Keratinocyte (primary cell): ENCODE data around the gene HOXD4. TPM values are rescaled to one million over a fixed set of nuclear protein-coding genes. Genes with fewer than 3 reads are reported as not detected.

Source experiments
- DNase-seq: peaks from one replicate; pipeline ENCODE4 v3.0.0-alpha.2; 2011; ENCODE audit warnings: low read depth, missing footprints, low spot score
- FAIRE-seq: peaks from 2 replicates; lab custom pipeline; 2011; peaks lifted over from hg19 to GRCh38; lab: Jason Lieb, UNC
- H2AFZ ChIP-seq: 2 replicates; pipeline ENCODE4 v1.6.0; 2012; ENCODE audit warnings: low read length, control low read depth, inconsistent platforms; ENCODE audit not compliant: control insufficient read depth
- H3K27ac ChIP-seq: 2 replicates; pipeline ENCODE4 v1.5.1; 2011; ENCODE audit warnings: low read length; ENCODE audit not compliant: control insufficient read depth, insufficient read depth
- H3K27me3 ChIP-seq: 3 replicates; pipeline ENCODE4 v1.6.0; 2011; ENCODE audit warnings: low read length; ENCODE audit not compliant: control insufficient read depth, insufficient read depth; ENCODE audit errors: extremely low read depth
- H3K36me3 ChIP-seq, 2 experiments: 2 replicates in 1 of 2; 3 replicates in 1 of 2; pipeline ENCODE4 v1.5.1; 2011; ENCODE audit warnings: low read length in 2 of 2, mild to moderate bottlenecking in 1 of 2; ENCODE audit not compliant: control insufficient read depth in 2 of 2, insufficient read depth in 2 of 2; ENCODE audit errors: extremely low read depth in 1 of 2
- H3K4me1 ChIP-seq: 3 replicates; pipeline ENCODE4 v1.5.1; 2011; ENCODE audit warnings: low read length; ENCODE audit not compliant: control insufficient read depth, insufficient read depth; ENCODE audit errors: extremely low read depth
- H3K4me2 ChIP-seq: 3 replicates; pipeline ENCODE4 v1.6.0; 2011; ENCODE audit warnings: low read depth, low read length; ENCODE audit not compliant: control insufficient read depth, insufficient read depth; ENCODE audit errors: extremely low read depth
- H3K4me3 ChIP-seq, 3 experiments: fragments of 200-600 bp in 1 of 3; sonication (generic) in 1 of 3; 2 replicates in 2 of 3; 3 replicates in 1 of 3; pipeline ENCODE4 v1.5.1; 2011 to 2016; ENCODE audit warnings: low read length in 3 of 3, mild to moderate bottlenecking in 3 of 3, control low read depth in 2 of 3, inconsistent platforms in 1 of 3, low read depth in 1 of 3, mixed read lengths in 1 of 3, mixed run types in 1 of 3, moderate library complexity in 1 of 3; ENCODE audit not compliant: control insufficient read depth in 2 of 3, insufficient read depth in 2 of 3; ENCODE audit errors: extremely low read depth in 1 of 3
- H3K79me2 ChIP-seq: 2 replicates; pipeline ENCODE4 v1.6.0; 2012; ENCODE audit warnings: low read length; ENCODE audit not compliant: control insufficient read depth, insufficient read depth
- H3K9ac ChIP-seq: 3 replicates; pipeline ENCODE4 v1.6.0; 2011; ENCODE audit warnings: low read length; ENCODE audit not compliant: control insufficient read depth, insufficient read depth; ENCODE audit errors: extremely low read depth
- H3K9me1 ChIP-seq: 3 replicates; pipeline ENCODE4 v1.6.0; 2011; ENCODE audit warnings: low read length; ENCODE audit not compliant: control insufficient read depth, insufficient read depth; ENCODE audit errors: extremely low read depth
- H3K9me3 ChIP-seq: 2 replicates; pipeline ENCODE4 v1.5.1; 2012; ENCODE audit warnings: low read depth, low read length; ENCODE audit not compliant: control insufficient read depth
- H4K20me1 ChIP-seq: 3 replicates; pipeline ENCODE4 v1.6.0; 2011; ENCODE audit warnings: low read length; ENCODE audit not compliant: control insufficient read depth, insufficient read depth; ENCODE audit errors: extremely low read depth
- EZH2 ChIP-seq: IDR thresholded peaks from one replicate; pipeline ENCODE4 v1.6.1; 2012; ENCODE audit warnings: inconsistent platforms, mild to moderate bottlenecking, low read length, moderate library complexity
- dilution Hi-C: fragments of 300-500 bp; cut with MboI; formaldehyde crosslinking; loops from one replicate; pipeline ENCODE4 v1.7.0; 2020; ENCODE audit warnings: low sequenced_read_pairs; ENCODE audit not compliant: extremely low pct_ligation_motif_present
- polyA plus RNA-seq, 5 experiments: library from polyadenylated mRNA; depleted of rRNA in 3 of 5; stranded (reverse) in 3 of 5; stranded (forward) in 1 of 5; unstranded in 1 of 5; fragments of >200 nt; gene quantifications; 1 replicate in 1 of 5; 2 replicates in 3 of 5; 3 replicates in 1 of 5; pipeline versions ENCODE4 v1.2.1 to v1.2.3, GENCODE V29; 2011 to 2012; ENCODE audit warnings: missing spikeins in 2 of 5, low read depth in 1 of 5, low replicate concordance in 1 of 5
- TF ChIP-seq, protein P1 (sequence below), 3 experiments: IDR thresholded peaks in 1 of 3; conservative IDR thresholded peaks in 1 of 3; optimal IDR thresholded peaks in 1 of 3; 2 replicates in 2 of 3; 3 replicates in 1 of 3; pipeline versions ENCODE3 to v1.5.1; 2011; ENCODE audit warnings: low read length in 3 of 3, mild to moderate bottlenecking in 3 of 3, moderate library complexity in 2 of 3, control low read depth in 1 of 3, inconsistent platforms in 1 of 3; ENCODE audit not compliant: insufficient read depth in 2 of 3; ENCODE audit errors: extremely low read depth in 1 of 3

Gene HOXD4
- polyA plus RNA-seq, 1 donor (not counting 4 experiments of a cell fraction or from before 2014, with no cell fraction given): not detected

DNA sequence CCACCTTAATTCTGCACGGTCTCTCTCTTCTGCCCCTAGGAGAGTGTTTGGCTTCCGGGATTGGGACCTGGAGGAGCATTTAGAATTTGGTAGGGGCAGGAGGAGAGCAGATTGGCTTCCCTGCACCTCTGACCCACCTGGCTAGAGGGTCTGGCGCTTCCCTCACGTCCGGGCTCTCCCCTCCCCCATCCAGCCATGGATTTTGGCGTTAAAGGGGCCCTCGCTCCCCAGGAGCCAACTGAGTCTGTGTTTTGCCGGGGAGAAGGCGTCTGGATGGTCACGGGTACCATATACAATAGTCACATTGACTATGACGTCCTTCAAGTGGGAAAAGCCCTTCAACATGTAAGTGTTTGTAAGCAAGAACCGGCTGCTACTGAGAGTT lies 12.3 kb downstream of the HOXD4 start:
- H2AFZ ChIP-seq: no peak overlapping the region
- dilution Hi-C loops: loop anchor here (25.0 kb wide), 1 partner anchor 474 kb away; no protein-coding TSS in a partner anchor
- peaks cover 87% of the 10 kb centered on the region for H3K27me3 ChIP-seq
- DNase-seq (no peak), FAIRE-seq (no peak)
- no peaks in the 10 kb centered on the region for H3K36me3 ChIP-seq
- H3K79me2 ChIP-seq: no peaks in the 10 kb centered on the region
- H3K9me3 ChIP-seq: peaks cover 2% of the 10 kb centered on the region
- H3K4me3 ChIP-seq: no peak overlapping the region
- H3K4me2 ChIP-seq: no peak overlapping the region
- H3K4me1 ChIP-seq: no peaks in the 10 kb centered on the region
- H4K20me1 ChIP-seq: no peaks in the 10 kb centered on the region
- H3K9ac ChIP-seq: no peak overlapping the region
- TF ChIP-seq EZH2: no peak
- TF ChIP-seq, protein P1, sequence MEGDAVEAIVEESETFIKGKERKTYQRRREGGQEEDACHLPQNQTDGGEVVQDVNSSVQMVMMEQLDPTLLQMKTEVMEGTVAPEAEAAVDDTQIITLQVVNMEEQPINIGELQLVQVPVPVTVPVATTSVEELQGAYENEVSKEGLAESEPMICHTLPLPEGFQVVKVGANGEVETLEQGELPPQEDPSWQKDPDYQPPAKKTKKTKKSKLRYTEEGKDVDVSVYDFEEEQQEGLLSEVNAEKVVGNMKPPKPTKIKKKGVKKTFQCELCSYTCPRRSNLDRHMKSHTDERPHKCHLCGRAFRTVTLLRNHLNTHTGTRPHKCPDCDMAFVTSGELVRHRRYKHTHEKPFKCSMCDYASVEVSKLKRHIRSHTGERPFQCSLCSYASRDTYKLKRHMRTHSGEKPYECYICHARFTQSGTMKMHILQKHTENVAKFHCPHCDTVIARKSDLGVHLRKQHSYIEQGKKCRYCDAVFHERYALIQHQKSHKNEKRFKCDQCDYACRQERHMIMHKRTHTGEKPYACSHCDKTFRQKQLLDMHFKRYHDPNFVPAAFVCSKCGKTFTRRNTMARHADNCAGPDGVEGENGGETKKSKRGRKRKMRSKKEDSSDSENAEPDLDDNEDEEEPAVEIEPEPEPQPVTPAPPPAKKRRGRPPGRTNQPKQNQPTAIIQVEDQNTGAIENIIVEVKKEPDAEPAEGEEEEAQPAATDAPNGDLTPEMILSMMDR (optimal IDR thresholded peaks at IDR 0.05 in 1 of 3, IDR thresholded peaks at IDR 0.05 in 1 of 3, conservative IDR thresholded peaks at IDR 0.05 in 1 of 3; ENCODE audit: extremely low read depth in 1 of 3, insufficient read depth in 2 of 3, low read length in 3 of 3): no peak
- no peak overlapping the region for H3K27ac ChIP-seq
- no peaks in the 10 kb centered on the region for H3K9me1 ChIP-seq

DNA sequence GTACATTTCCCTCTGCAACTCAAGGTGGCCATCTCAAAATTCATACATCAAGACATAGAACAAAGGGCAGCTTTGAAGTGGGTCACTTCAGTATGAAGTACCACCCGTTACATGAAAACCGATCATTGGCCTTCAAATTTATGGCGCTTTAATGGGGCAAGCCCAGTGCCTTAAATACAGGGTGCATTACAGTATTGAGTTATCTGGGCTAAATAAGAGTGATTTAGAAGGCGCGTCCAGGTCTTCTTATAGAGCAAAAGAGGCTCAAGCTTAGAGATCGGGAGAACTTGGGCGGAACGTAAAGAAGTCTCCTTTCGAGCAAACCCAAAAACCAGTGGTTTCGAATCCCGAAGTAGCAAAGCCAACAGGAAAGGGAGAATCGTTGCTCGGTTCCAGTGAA lies 12.9 kb downstream of the HOXD4 start:
- H3K27me3 ChIP-seq: peaks cover 82% of the 10 kb centered on the region
- DNase-seq (no peak), FAIRE-seq (no peak)
- no peak overlapping the region for H3K4me3 ChIP-seq
- no peaks in the 10 kb centered on the region for H3K9me1 ChIP-seq
- no peaks in the 10 kb centered on the region for H3K36me3 ChIP-seq
- TF ChIP-seq EZH2: no peak
- TF ChIP-seq, protein P1 (optimal IDR thresholded peaks at IDR 0.05 in 1 of 3, IDR thresholded peaks at IDR 0.05 in 1 of 3, conservative IDR thresholded peaks at IDR 0.05 in 1 of 3; ENCODE audit: extremely low read depth in 1 of 3, insufficient read depth in 2 of 3, low read length in 3 of 3): no peak
- H3K9me3 ChIP-seq: peaks cover 2% of the 10 kb centered on the region
- H3K4me2 ChIP-seq: no peak overlapping the region
- H3K4me1 ChIP-seq: no peaks in the 10 kb centered on the region
- H3K79me2 ChIP-seq: no peaks in the 10 kb centered on the region
- no peaks in the 10 kb centered on the region for H4K20me1 ChIP-seq
- no peak overlapping the region for H2AFZ ChIP-seq
- dilution Hi-C loops: loop anchor here (25.0 kb wide), 1 partner anchor 473 kb away; no protein-coding TSS in a partner anchor
- H3K9ac ChIP-seq: no peak overlapping the region
- no peak overlapping the region for H3K27ac ChIP-seq
